CD14-positive monocyte (primary cell): Measurements from ENCODE around the gene NTNG1. TPM values are rescaled to one million over a fixed set of nuclear protein-coding genes. Genes with fewer than 3 reads are reported as not detected.

ENCODE experiments used
- DNase-seq, 3 donors: peaks; one replicate each; pipeline ENCODE4 v3.0.0-alpha.2; 2011 to 2022
- H2AFZ ChIP-seq: 2 replicates; pipeline ENCODE4 v1.6.0; 2012; ENCODE audit warnings: mild to moderate bottlenecking, low read depth, low read length, inconsistent platforms; ENCODE audit not compliant: insufficient read depth, poor library complexity, severe bottlenecking
- H3K27ac ChIP-seq, 2 donors: 1 replicate in 1 of 2; 2 replicates in 1 of 2; pipeline ENCODE4 v1.5.1; 2012 to 2013; ENCODE audit warnings: low read length in 2 of 2, control low read depth in 1 of 2, inconsistent platforms in 1 of 2, low read depth in 1 of 2, mild to moderate bottlenecking in 1 of 2
- H3K27me3 ChIP-seq, 2 donors: one replicate each; pipeline versions ENCODE4 v1.6.0 to v1.6.1; 2011 to 2013; ENCODE audit warnings: low read length in 2 of 2; ENCODE audit not compliant: control insufficient read depth in 2 of 2, insufficient read depth in 2 of 2
- H3K36me3 ChIP-seq, 2 donors: replicated peaks in 1 of 2; 1 replicate in 1 of 2; 2 replicates in 1 of 2; pipeline versions ENCODE4 v1.5.1 to v1.6.1; 2012 to 2013; ENCODE audit warnings: low read length in 2 of 2, control low read depth in 1 of 2, inconsistent platforms in 1 of 2, mild to moderate bottlenecking in 1 of 2; ENCODE audit not compliant: insufficient read depth in 2 of 2, control insufficient read depth in 1 of 2
- H3K4me1 ChIP-seq, 2 donors: 1 replicate in 1 of 2; 2 replicates in 1 of 2; pipeline versions ENCODE4 v1.5.1 to v1.6.1; 2012 to 2013; ENCODE audit warnings: low read length in 2 of 2, control low read depth in 1 of 2, inconsistent platforms in 1 of 2, mild to moderate bottlenecking in 1 of 2, moderate library complexity in 1 of 2; ENCODE audit not compliant: insufficient read depth in 2 of 2, control insufficient read depth in 1 of 2
- H3K4me2 ChIP-seq: replicated peaks from 2 replicates; pipeline ENCODE3; 2012; ENCODE audit warnings: low read length, moderate library complexity, mild to moderate bottlenecking; ENCODE audit not compliant: poor library complexity, severe bottlenecking; ENCODE audit errors: extremely low read depth
- H3K4me3 ChIP-seq, 3 experiments: fragments of 200-600 bp in 1 of 3; sonication (generic) in 1 of 3; replicated peaks in 1 of 3; 1 replicate in 2 of 3; 2 replicates in 1 of 3; pipeline ENCODE4 v1.5.1; 2011 to 2013; ENCODE audit warnings: low read length in 3 of 3, mild to moderate bottlenecking in 3 of 3, control low read depth in 2 of 3, low read depth in 2 of 3, inconsistent platforms in 1 of 3, moderate library complexity in 1 of 3
- H3K79me2 ChIP-seq: 2 replicates; pipeline ENCODE4 v1.6.0; 2012; ENCODE audit warnings: mild to moderate bottlenecking, control low read depth, inconsistent platforms, low read length, moderate library complexity; ENCODE audit not compliant: insufficient read depth
- H3K9ac ChIP-seq: 2 replicates; pipeline ENCODE4 v1.6.0; 2017; ENCODE audit warnings: low read length, mild to moderate bottlenecking; ENCODE audit not compliant: insufficient read depth, poor library complexity, severe bottlenecking
- H3K9me3 ChIP-seq, 2 donors: replicated peaks in 1 of 2; 1 replicate in 1 of 2; 2 replicates in 1 of 2; pipeline versions ENCODE4 v1.5.1 to v1.6.1; 2012 to 2013; ENCODE audit warnings: low read length in 2 of 2, control low read depth in 1 of 2; ENCODE audit not compliant: control insufficient read depth in 1 of 2, insufficient read depth in 1 of 2
- H4K20me1 ChIP-seq: 2 replicates; pipeline ENCODE4 v1.6.0; 2012; ENCODE audit warnings: mild to moderate bottlenecking, low read length, control low read depth, moderate library complexity; ENCODE audit not compliant: insufficient read depth
- H3K27ac Mint-ChIP-seq, 7 donors: one replicate each; pipeline ENCODE4 v1.8.0; 2020; ENCODE audit warnings: mild to moderate bottlenecking in 7 of 7, mixed read lengths in 7 of 7, moderate library complexity in 6 of 7, inconsistent platforms in 2 of 7
- H3K27me3 Mint-ChIP-seq, 3 donors: one replicate each; pipeline ENCODE4 v1.8.0; 2021 to 2022; ENCODE audit warnings: low read depth in 3 of 3, mild to moderate bottlenecking in 3 of 3, mixed read lengths in 3 of 3, moderate library complexity in 3 of 3, inconsistent platforms in 1 of 3
- H3K36me3 Mint-ChIP-seq, 2 donors: one replicate each; pipeline ENCODE4 v1.8.0; 2020; ENCODE audit warnings: mixed read lengths in 2 of 2, inconsistent platforms in 1 of 2, mild to moderate bottlenecking in 1 of 2
- H3K4me1 Mint-ChIP-seq: one replicate; pipeline ENCODE4 v1.8.0; 2020; ENCODE audit warnings: mild to moderate bottlenecking, mixed read lengths
- H3K4me3 Mint-ChIP-seq, 2 donors: one replicate each; pipeline ENCODE4 v1.8.0; 2020; ENCODE audit warnings: mild to moderate bottlenecking in 2 of 2, mixed read lengths in 2 of 2, moderate library complexity in 1 of 2
- H3K9me3 Mint-ChIP-seq, 7 donors: one replicate each; pipeline ENCODE4 v1.8.0; 2020 to 2022; ENCODE audit warnings: mixed read lengths in 7 of 7, mild to moderate bottlenecking in 6 of 7, moderate library complexity in 6 of 7, inconsistent platforms in 2 of 7
- CTCF ChIP-seq: fragments of 200-600 bp; IDR thresholded peaks from one replicate; pipeline ENCODE4 v1.8.0; 2022; ENCODE audit warnings: antibody characterized with exemption, mild to moderate bottlenecking
- WGBS: methylation state at CpG from one replicate; pipeline ENCODE4 v1.1.5; 2013; ENCODE audit warnings: missing lambda C conversion rate; ENCODE audit not compliant: insufficient coverage; 5-methylcytosine and 5-hydroxymethylcytosine counted together
- intact Hi-C, 2 donors: fragments of 100-400 bp; cut with micrococcal nuclease; formaldehyde crosslinking; loops; one replicate each; pipeline versions ENCODE4 v1.15.0 to v1.15.1; 2023
- polyA plus RNA-seq, 3 donors: library from polyadenylated mRNA; depleted of rRNA in 1 of 3; unstranded in 2 of 3; stranded (reverse) in 1 of 3; fragments of 300-500 nt in 2 of 3; fragments of >200 nt in 1 of 3; fragmentation: Illumina TruSeq in 2 of 3; gene quantifications; 1 replicate in 2 of 3; 2 replicates in 1 of 3; pipeline ENCODE4 v1.2.3, GENCODE V29; 2012 to 2021

Gene NTNG1
- polyA plus RNA-seq, 3 donors, result not detected

DNA sequence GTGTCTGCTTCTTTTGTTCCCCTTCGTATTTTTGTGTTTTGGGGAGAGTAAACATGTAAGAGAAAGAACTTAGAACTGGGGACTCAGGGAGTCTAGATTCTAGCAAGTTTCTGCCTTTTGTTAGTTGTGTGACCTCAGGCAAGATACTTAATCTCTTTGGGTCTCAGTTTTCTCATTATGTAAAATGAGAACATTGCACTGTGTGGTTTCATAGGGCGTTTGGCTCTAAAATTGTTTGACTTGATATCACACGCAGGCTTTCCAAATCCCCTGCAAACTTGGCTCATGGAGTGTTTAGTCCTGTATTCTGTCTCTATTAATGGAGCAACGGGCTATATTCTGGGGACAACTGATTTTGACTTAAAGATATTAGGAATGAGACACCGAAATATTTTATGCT, 57.7 kb downstream of the NTNG1 start:
- no peak overlapping the region for H3K4me2 ChIP-seq
- H3K79me2 ChIP-seq, result no peaks in the 10 kb centered on the region
- no peaks in the 10 kb centered on the region for H3K36me3 ChIP-seq
- no peaks in the 10 kb centered on the region for H4K20me1 ChIP-seq
- Mint-ChIP-seq H3K4me3 (no peak overlapping the region), H3K36me3 (no peaks in the 10 kb centered on the region), H3K9me3 (peaks cover 0 to 3% (median 0%) of the 10 kb centered on the region in 7 donors), H3K27me3 (no peaks in the 10 kb centered on the region), H3K4me1 (no peaks in the 10 kb centered on the region), H3K27ac (no peak overlapping the region)
- no peak overlapping the region for H3K4me3 ChIP-seq
- H3K27ac ChIP-seq, result no peak overlapping the region
- no peak overlapping the region for H3K9ac ChIP-seq
- DNase-seq, result no peak
- no peaks in the 10 kb centered on the region for H3K4me1 ChIP-seq
- no peaks in the 10 kb centered on the region for H3K27me3 ChIP-seq
- no peaks in the 10 kb centered on the region for H3K9me3 ChIP-seq
- no peak for TF ChIP-seq CTCF
- WGBS, result 88% methylated on average over 3 of the region's 5 CpGs
- no peak overlapping the region for H2AFZ ChIP-seq
- intact Hi-C loops, result no loop called here

- peaks cover 0 to 9% (median 0%) of the 10 kb centered on the region in 7 donors for H3K9me3 Mint-ChIP-seq
- H3K27ac Mint-ChIP-seq, result no peak overlapping the region
- H3K4me2 ChIP-seq, result no peak overlapping the region
- no peaks in the 10 kb centered on the region for H3K4me1 Mint-ChIP-seq
- H3K27ac ChIP-seq, result no peak overlapping the region
- no peaks in the 10 kb centered on the region for H3K36me3 Mint-ChIP-seq
- intact Hi-C loops, result no loop called here
- no peak overlapping the region for H3K9ac ChIP-seq
- H3K4me3 ChIP-seq, result no peak overlapping the region
- no peak for DNase-seq
- H4K20me1 ChIP-seq, result no peaks in the 10 kb centered on the region
- no peaks in the 10 kb centered on the region for H3K27me3 Mint-ChIP-seq
- no peaks in the 10 kb centered on the region for H3K9me3 ChIP-seq
- no CpG with 5 or more reads among the region's 1 CpG for WGBS
- no peaks in the 10 kb centered on the region for H3K79me2 ChIP-seq
- TF ChIP-seq CTCF, result no peak
- no peak overlapping the region for H3K4me3 Mint-ChIP-seq
- H2AFZ ChIP-seq, result no peak overlapping the region
- no peaks in the 10 kb centered on the region for H3K4me1 ChIP-seq
- no peaks in the 10 kb centered on the region for H3K36me3 ChIP-seq
- no peaks in the 10 kb centered on the region for H3K27me3 ChIP-seq
Observed at GRCh38 chr1:107200631-107201030, 59.8 kb downstream of the NTNG1 start.
